Stimulated activated naive CD8-positive, alpha-beta T cell treated with anti-CD3 and anti-CD28 coated beads, Interleukin-15, Interleukin-2, amounts not matched to agents 100 ng/mL and 50 ng/mL, for 24 hours (primary cell): ENCODE measurements around the gene LINC00632.
"Not testable (repeated sequence)": the region's sequence is repeated elsewhere in the genome, so short reads cannot be mapped to it uniquely, and the experiment has no call there.

Source experiments
- H3K27ac Mint-ChIP-seq: one replicate; pipeline ENCODE4 v1.8.0; 2021; ENCODE audit warnings: mild to moderate bottlenecking, mixed read lengths
- H3K27me3 Mint-ChIP-seq: one replicate; pipeline ENCODE4 v1.8.0; 2021; ENCODE audit warnings: mixed read lengths
- H3K36me3 Mint-ChIP-seq: one replicate; pipeline ENCODE4 v1.8.0; 2021; ENCODE audit warnings: low read depth, mixed read lengths
- H3K4me1 Mint-ChIP-seq: one replicate; pipeline ENCODE4 v1.8.0; 2021; ENCODE audit warnings: low read depth, mixed read lengths
- H3K4me3 Mint-ChIP-seq: one replicate; pipeline ENCODE4 v1.8.0; 2021; ENCODE audit warnings: mild to moderate bottlenecking, mixed read lengths
- H3K9me3 Mint-ChIP-seq: one replicate; pipeline ENCODE4 v1.8.0; 2021; ENCODE audit warnings: mixed read lengths

LINC00632 gene

GRCh38 chrX:140709421-140709846 is at the start of gene LINC00632:
Gene LINC00632 (plus strand): TSS chrX:140709759.
- no peak within 1 kb of the TSS for H3K4me3 Mint-ChIP-seq
- H3K36me3 Mint-ChIP-seq: no peaks in the 10 kb centered on the region
- no peak within 1 kb of the TSS for H3K27ac Mint-ChIP-seq
- H3K9me3 Mint-ChIP-seq: no peaks in the 10 kb centered on the region
- no peaks in the 10 kb centered on the region for H3K27me3 Mint-ChIP-seq
- no peaks in the 10 kb centered on the region for H3K4me1 Mint-ChIP-seq

- Mint-ChIP-seq H3K4me3 (no peak overlapping the region), H3K4me1 (no peaks in the 10 kb centered on the region), H3K36me3 (no peaks in the 10 kb centered on the region), H3K9me3 (no peaks in the 10 kb centered on the region), H3K27ac (no peak overlapping the region), H3K27me3 (no peaks in the 10 kb centered on the region)
Measured at GRCh38 chrX:140661643-140662042, 47.9 kb upstream of the LINC00632 start.

GRCh38 chrX:140664939-140665338 is 44.6 kb upstream of the LINC00632 start:
- H3K9me3 Mint-ChIP-seq: no peaks in the 10 kb centered on the region
- no peak overlapping the region for H3K4me3 Mint-ChIP-seq
- no peaks in the 10 kb centered on the region for H3K27me3 Mint-ChIP-seq
- H3K36me3 Mint-ChIP-seq: no peaks in the 10 kb centered on the region
- H3K4me1 Mint-ChIP-seq: no peaks in the 10 kb centered on the region
- H3K27ac Mint-ChIP-seq: no peak overlapping the region

GRCh38 chrX:140672840-140673731 is 36.5 kb upstream of the LINC00632 start:
- no peaks in the 10 kb centered on the region for H3K27me3 Mint-ChIP-seq
- no peak overlapping the region for H3K4me3 Mint-ChIP-seq
- no peaks in the 10 kb centered on the region for H3K36me3 Mint-ChIP-seq
- no peaks in the 10 kb centered on the region for H3K4me1 Mint-ChIP-seq
- no peak overlapping the region for H3K27ac Mint-ChIP-seq
- H3K9me3 Mint-ChIP-seq: no peaks in the 10 kb centered on the region

- no peaks in the 10 kb centered on the region for H3K27me3 Mint-ChIP-seq
- no peaks in the 10 kb centered on the region for H3K36me3 Mint-ChIP-seq
- H3K27ac Mint-ChIP-seq: no peak overlapping the region
- no peaks in the 10 kb centered on the region for H3K4me1 Mint-ChIP-seq
- H3K4me3 Mint-ChIP-seq: no peak overlapping the region
- H3K9me3 Mint-ChIP-seq: peaks cover 5% of the 10 kb centered on the region
Measured at GRCh38 chrX:140687706-140688105, 21.9 kb upstream of the LINC00632 start.

- not testable (repeated sequence) for H3K9me3 Mint-ChIP-seq, H3K27me3 Mint-ChIP-seq, H3K27ac Mint-ChIP-seq, H3K4me1 Mint-ChIP-seq, H3K36me3 Mint-ChIP-seq, H3K4me3 Mint-ChIP-seq
Measured at GRCh38 chrX:140691596-140691995, 18.0 kb upstream of the LINC00632 start.

GRCh38 chrX:140697618-140698017 is 11.9 kb upstream of the LINC00632 start:
- Mint-ChIP-seq H3K9me3 (no peaks in the 10 kb centered on the region), H3K27me3 (no peaks in the 10 kb centered on the region), H3K4me1 (no peaks in the 10 kb centered on the region), H3K4me3 (no peak overlapping the region), H3K36me3 (no peaks in the 10 kb centered on the region), H3K27ac (no peak overlapping the region)

- no peaks in the 10 kb centered on the region for H3K9me3 Mint-ChIP-seq
- H3K27ac Mint-ChIP-seq: no peak overlapping the region
- H3K4me3 Mint-ChIP-seq: no peak overlapping the region
- no peaks in the 10 kb centered on the region for H3K36me3 Mint-ChIP-seq
- no peaks in the 10 kb centered on the region for H3K4me1 Mint-ChIP-seq
- H3K27me3 Mint-ChIP-seq: no peaks in the 10 kb centered on the region
Measured at GRCh38 chrX:140701480-140701879, 8.1 kb upstream of the LINC00632 start.

- Mint-ChIP-seq H3K4me3 (no peak overlapping the region), H3K36me3 (no peaks in the 10 kb centered on the region), H3K9me3 (no peaks in the 10 kb centered on the region), H3K27ac (no peak overlapping the region), H3K27me3 (no peaks in the 10 kb centered on the region), H3K4me1 (no peaks in the 10 kb centered on the region)
Measured at GRCh38 chrX:140710710-140711109, 1.2 kb downstream of the LINC00632 start.

- H3K27me3 Mint-ChIP-seq: no peaks in the 10 kb centered on the region
- no peaks in the 10 kb centered on the region for H3K9me3 Mint-ChIP-seq
- no peak overlapping the region for H3K27ac Mint-ChIP-seq
- no peak overlapping the region for H3K4me3 Mint-ChIP-seq
- H3K4me1 Mint-ChIP-seq: no peaks in the 10 kb centered on the region
- H3K36me3 Mint-ChIP-seq: no peaks in the 10 kb centered on the region
Measured at GRCh38 chrX:140711894-140712293, 2.3 kb downstream of the LINC00632 start.

GRCh38 chrX:140712413-140713173 is 3.0 kb downstream of the LINC00632 start:
- Mint-ChIP-seq H3K4me3 (no peak overlapping the region), H3K27ac (no peak overlapping the region), H3K4me1 (no peaks in the 10 kb centered on the region), H3K36me3 (no peaks in the 10 kb centered on the region), H3K9me3 (no peaks in the 10 kb centered on the region), H3K27me3 (no peaks in the 10 kb centered on the region)

GRCh38 chrX:140713174-140713539 is 3.6 kb downstream of the LINC00632 start:
- H3K27me3 Mint-ChIP-seq: no peaks in the 10 kb centered on the region
- H3K36me3 Mint-ChIP-seq: no peaks in the 10 kb centered on the region
- H3K9me3 Mint-ChIP-seq: no peaks in the 10 kb centered on the region
- no peak overlapping the region for H3K4me3 Mint-ChIP-seq
- H3K4me1 Mint-ChIP-seq: no peaks in the 10 kb centered on the region
- H3K27ac Mint-ChIP-seq: no peak overlapping the region

GRCh38 chrX:140715787-140716186 is 6.2 kb downstream of the LINC00632 start:
- Mint-ChIP-seq H3K4me3 (no peak overlapping the region), H3K27me3 (no peaks in the 10 kb centered on the region), H3K36me3 (no peaks in the 10 kb centered on the region), H3K27ac (no peak overlapping the region), H3K4me1 (no peaks in the 10 kb centered on the region), H3K9me3 (no peaks in the 10 kb centered on the region)

- no peaks in the 10 kb centered on the region for H3K27me3 Mint-ChIP-seq
Measured at GRCh38 chrX:140723121-140723715, 13.7 kb downstream of the LINC00632 start.

GRCh38 chrX:140724309-140724708 is 14.8 kb downstream of the LINC00632 start:
- Mint-ChIP-seq H3K36me3 (no peaks in the 10 kb centered on the region), H3K9me3 (no peaks in the 10 kb centered on the region), H3K4me3 (no peak overlapping the region), H3K27me3 (no peaks in the 10 kb centered on the region), H3K4me1 (no peaks in the 10 kb centered on the region), H3K27ac (no peak overlapping the region)

More at GRCh38 chrX:140723121-140723715, 13.7 kb downstream of the LINC00632 start:
- H3K4me1 Mint-ChIP-seq: no peaks in the 10 kb centered on the region
- H3K27ac Mint-ChIP-seq: no peak overlapping the region
- no peak overlapping the region for H3K4me3 Mint-ChIP-seq
- no peaks in the 10 kb centered on the region for H3K9me3 Mint-ChIP-seq
- no peaks in the 10 kb centered on the region for H3K36me3 Mint-ChIP-seq
